Measurements from ENCODE around the gene MTCL1.

The MTCL1 gene

DNA sequence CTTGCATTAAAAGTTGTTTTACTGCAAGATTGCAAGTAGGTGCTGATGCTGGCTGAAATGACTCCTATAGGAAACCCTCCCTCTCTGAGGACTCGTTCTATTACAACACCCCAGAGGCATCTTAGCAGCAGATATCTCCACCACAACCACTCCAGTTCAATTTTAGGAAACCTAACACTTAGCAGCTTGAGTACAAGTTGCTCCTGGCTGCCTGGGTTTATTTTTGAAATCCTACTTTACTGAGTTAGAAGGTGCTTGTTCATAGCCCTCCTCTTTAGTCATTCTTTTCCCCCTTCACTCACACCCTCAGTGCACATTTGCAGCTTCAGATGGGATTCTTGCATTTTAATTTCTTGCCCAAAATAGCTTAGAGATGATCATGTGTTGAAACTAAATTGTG lies 111.5 kb downstream of the MTCL1 start:
- DNase-seq: no peak

DNA sequence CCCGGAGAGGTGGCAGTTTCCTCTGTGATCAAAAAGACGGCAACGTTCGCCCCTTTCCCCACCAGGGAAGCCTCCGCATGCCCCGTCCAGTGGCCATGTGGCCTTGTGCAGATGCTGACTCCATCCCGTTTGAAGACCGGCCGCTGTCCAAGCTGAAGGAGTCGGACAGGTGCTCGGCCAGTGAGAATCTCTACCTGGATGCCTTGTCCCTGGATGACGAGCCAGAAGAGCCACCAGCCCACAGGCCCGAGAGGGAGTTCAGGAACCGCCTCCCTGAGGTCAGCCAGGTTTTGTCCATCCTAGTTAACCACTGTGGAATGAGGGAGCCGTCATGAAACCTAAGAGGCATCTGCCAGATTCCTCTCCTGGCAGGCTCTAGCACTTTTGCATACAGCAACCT lies 113.6 kb downstream of the MTCL1 start:
- no peak for DNase-seq

GRCh38 chr18:8820396-8821082 lies 115.2 kb downstream of the MTCL1 start:
- no peak for DNase-seq

DNA sequence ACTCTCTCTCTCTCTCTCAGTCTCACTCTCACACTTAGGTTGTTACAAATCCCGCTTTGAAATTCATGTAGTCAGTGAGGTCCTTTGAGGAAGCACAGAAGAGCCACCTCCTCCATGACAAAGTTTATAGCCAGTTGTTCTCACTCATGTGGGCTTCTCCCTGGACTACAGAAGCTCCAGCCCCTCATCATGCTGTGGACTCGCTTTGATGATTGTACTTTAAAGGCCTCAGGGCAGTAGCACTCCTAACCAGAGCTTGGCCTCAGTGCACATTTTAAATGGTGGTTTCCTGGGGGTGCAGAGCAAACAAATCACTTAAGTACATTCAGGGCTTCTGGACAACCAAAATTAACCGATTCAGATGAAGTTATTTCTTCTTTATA lies 115.7 kb downstream of the MTCL1 start:
- DNase-seq: no peak

GRCh38 chr18:8821531-8821930 lies 116.2 kb downstream of the MTCL1 start:
- DNase-seq: no peak

DNA sequence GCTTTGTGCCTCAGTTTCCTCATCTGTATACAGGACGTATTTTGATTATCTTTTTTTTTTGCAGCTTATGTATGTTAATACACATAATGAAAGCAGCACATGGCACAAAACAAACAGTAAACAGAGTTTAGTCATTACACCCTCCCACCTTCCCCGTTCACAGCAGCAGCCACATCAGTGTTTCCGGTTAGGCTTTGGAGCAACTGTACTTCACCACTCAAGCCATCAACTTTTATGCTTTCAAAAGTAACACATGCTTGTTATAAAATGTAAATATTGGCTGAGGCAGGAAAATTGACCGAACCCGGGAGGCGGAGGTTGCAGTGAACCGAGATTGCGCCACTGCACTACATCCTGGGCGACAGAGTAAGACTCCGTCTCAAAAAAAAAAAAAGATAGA lies 117.3 kb downstream of the MTCL1 start:
- no peak for DNase-seq

DNA sequence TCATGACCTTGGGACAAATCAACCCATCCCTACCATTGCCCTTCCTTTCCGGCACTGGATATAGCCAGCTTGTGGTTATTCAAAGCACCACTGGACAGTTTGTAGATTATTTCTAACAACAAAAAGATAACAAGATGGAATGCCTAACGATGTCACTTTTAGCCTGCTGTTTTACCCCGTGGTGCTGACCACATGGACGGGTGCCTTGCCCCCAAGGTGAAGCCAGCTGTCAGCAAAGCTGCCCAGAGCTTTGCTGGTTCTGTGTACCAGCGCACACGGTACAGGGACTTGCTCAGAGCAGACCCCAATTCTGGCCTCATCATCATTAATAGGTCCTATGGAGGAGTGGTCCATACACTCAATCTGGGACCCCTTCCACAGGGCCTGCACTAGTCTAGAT lies 118.2 kb downstream of the MTCL1 start:
- DNase-seq: no peak

DNA sequence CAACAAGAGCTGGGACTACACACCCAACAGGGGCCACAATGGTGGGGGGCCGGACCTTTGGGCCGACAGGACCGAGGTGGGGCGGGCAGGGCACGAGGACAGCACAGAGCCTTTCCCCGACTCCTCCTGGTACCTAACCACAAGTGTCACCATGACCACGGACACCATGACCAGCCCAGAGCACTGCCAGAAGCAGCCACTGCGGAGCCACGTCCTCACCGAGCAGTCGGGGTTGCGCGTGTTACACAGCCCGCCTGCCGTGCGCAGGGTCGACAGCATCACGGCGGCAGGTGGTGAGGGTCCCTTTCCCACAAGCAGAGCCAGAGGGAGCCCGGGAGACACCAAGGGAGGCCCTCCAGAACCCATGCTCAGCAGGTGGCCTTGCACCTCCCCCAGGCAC lies 119.5 kb downstream of the MTCL1 start:
- no peak for DNase-seq

DNA sequence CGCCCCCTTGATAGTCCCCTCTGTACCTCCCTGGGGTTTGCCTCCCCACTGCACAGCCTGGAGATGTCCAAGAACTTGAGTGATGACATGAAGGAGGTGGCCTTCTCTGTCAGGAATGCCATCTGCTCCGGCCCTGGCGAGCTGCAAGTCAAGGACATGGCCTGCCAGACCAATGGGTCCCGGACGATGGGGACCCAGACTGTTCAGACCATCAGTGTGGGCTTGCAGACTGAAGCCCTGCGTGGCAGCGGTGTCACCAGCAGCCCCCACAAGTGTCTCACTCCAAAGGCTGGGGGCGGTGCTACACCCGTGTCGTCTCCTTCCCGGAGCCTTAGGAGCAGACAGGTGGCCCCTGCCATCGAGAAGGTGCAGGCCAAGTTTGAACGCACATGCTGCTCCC lies 119.9 kb downstream of the MTCL1 start:
- DNase-seq: no peak

GRCh38 chr18:8825729-8826375 lies 120.5 kb downstream of the MTCL1 start:
- no peak for DNase-seq

DNA sequence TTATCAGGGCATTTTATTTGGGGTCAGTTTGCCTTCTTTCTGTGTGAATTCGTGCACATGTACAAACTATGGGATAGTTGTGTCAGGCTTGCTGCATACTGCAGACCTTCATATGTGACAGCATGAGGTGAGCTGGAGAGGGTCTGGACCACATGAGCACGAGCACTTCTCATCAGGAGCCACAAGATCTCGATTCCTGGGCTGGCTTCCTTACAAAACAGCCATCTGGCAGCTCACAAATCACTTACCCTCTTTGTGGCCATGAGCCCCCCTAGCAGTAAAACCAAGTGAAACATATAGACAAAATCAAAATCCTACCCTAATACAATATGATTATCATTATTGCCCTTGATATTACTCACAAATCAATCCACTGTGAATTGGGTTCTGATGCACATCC lies 121.2 kb downstream of the MTCL1 start:
- DNase-seq: no peak

DNA sequence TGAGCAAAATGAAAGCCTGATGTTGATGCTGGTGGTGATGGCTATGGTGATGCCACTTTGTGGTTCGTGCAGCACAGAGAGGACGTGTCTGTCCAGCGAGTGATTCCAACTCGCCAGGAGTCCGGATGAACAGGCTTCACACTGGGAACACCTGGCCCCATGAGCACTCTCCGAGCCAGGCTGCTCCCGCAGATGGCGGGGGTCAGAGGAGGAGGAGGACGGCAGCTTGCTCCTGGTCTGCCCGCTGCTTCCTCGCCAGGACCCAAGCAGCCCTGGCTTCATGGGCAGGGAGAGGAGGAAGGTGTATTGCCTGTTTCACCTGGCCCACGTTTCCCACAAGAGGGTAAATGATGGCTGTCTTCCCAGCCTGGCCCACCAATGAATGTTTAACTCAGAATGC lies 121.6 kb downstream of the MTCL1 start:
- DNase-seq: no peak

- no peak for DNase-seq
Measured at GRCh38 chr18:8828300-8828699, 122.9 kb downstream of the MTCL1 start.

GRCh38 chr18:8828798-8829197 lies 123.4 kb downstream of the MTCL1 start:
- DNase-seq: no peak

DNA sequence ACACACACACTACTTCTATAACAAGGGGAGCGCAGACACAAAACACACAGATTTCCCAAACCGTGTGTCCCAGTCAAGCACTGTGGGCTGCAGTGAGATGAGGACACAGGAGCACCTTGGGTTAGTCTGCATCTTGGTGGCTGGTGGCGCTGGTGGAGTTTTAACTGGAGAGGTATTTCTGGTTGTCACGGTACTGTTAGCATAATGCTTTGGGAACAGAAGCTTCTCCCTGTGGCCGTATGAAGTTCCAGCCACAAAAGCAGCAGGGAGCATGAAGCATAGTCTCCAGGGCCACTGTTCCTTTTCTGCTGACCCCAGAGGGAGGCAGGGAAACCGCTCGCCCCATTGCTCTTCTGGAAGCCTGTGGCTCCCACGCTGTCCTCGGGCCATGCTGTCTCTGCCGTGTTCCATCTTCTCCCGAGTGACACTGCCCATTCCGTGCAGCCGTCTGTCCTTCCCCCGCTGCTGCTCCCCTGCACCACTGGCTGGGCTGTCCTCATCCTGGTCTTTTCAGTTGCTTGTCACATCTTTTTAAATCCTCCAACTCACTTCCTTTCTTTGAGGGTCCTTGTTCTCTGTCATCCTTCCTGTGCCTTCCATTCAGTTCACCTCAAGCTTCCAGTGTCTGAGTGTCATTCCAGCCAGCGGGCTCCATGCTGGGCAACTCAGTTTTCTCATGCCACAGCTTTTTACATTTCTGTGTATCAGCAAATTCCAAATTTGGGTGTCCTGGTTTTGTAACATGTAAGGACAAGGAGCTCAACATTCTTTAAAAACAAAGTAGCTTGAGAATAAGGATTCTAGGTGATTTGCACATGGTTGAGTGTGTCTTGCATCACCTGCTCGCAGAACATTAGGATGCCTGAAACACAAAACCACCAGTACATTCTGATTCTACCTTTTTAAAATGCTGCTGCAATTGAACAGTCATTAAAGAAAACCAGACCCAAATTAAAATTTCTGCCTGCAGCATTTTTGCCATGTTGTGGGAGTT lies 125.0 kb downstream of the MTCL1 start:
- no peak for DNase-seq

DNA sequence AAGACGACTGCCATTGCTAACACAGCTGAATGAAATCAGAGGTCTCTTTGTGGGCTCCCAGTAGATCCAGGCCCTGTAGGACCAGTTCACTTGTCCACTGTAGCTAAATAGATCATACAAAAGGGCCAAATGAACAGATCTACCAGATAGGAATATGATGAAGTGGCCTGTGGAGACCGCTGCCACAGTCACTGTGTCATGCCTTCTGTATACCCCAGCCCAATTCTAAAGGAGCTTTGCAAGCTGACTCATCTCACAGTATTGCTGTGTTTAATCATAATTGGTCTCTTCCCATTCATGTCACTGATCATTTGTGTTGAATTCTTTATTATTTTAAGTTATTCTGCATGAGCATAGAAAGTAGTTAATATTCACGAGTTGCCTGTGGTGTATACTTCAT lies 125.8 kb downstream of the MTCL1 start:
- no peak for DNase-seq

DNA sequence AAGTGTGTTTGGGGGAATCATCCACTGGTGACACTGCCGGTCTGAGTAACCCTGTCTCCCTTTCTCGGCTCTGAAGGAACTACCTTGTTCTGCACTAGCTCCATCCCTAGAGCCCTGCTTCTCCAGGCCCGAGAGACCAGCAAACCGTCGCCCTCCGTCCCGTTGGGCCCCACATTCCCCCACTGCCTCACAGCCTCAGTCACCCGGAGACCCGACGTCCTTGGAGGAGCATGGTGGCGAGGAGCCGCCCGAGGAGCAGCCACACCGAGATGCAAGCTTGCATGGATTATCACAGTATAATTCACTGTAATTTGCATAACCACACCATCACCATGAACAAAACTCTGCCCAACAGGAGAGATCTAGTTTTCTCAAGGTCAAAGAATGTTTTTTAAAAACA lies 126.2 kb downstream of the MTCL1 start:
- no peak for DNase-seq

DNA sequence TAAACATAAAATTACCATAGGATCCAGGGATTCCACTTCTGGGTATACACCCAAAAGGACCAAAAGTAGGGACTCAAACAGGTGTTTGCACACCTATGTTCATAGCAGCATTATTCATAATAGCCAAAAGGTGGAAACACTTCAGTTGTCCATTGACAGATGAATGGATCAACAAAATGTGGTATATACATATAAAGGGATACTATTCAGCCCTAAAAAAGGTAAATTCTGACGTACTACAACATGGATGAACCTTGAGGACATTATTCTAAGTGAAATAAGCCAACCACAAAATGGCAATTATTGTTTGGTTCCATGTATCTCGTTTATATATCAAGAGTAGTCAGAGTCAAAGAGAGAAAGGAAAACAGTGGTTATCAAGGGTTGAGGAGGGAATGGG lies 128.1 kb downstream of the MTCL1 start:
- DNase-seq: no peak

DNA sequence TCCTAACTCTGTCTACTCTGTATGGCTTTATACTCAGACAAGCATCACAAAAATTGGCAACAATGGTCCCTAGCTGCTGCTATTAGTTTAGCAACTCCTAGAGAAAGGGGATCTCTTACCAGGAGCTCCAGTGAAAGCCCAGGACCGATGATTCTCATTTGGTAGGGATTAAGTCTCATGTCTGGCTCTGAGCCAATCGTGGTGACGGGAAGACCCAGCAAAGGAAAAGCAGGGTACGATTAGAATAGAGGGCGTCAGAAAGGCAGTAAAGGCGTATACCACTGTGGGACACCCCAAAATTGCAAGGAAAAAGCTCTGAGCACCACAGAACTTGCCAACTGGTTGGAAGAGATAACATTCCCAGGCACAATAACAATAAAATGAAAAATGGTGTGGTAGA lies 129.5 kb downstream of the MTCL1 start:
- no peak for DNase-seq

DNA sequence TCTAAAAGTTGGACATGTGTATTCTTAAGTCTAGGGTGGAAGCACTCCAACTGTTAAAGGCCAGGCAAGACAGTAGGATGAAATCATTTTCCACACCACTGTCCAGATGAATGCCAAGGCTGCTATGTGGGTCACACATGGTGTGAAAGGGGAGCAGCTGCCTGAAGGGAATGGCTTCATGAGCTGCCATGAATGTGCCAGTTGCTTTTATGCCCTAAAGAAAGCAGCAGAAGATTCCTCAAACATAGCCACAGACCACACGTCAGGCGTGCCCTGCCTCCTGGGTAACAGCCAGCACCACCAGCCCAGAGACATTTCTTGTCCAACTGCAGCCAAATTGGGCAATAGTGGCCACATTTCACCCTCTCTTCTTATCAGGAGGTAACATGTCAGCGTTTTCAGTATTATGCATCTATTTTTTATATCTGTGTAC lies 130.2 kb downstream of the MTCL1 start:
- no peak for DNase-seq

GRCh38 chr18:8839281-8839680 lies 133.9 kb downstream of the MTCL1 start:
- DNase-seq: no peak

- no peak for DNase-seq
Measured at GRCh38 chr18:8841781-8842485, 136.6 kb downstream of the MTCL1 start.

GRCh38 chr18:8842506-8842905 lies 137.2 kb downstream of the MTCL1 start:
- DNase-seq: no peak
